MCF 10A (cell line): ENCODE data around the gene ANGEL1. TPM values are rescaled to one million over a fixed set of nuclear protein-coding genes. Genes with fewer than 3 reads are reported as not detected.

Experiments used
- BruUV-seq: library from RNA; stranded (reverse); fragments of 400-500 nt; replicated peaks from 2 replicates; lab custom pipeline; 2021; lab: Mats Ljungman, UMichigan
- CTCF ChIA-PET: fragments of 300-600 bp; sonication (Branson Sonifier 250); formaldehyde crosslinking; extraction: SDS; loops from one replicate; lab custom pipeline; 2021; ENCODE audit warnings: antibody characterized with exemption, inconsistent platforms; lab: Yijun Ruan, JAX
- POLR2A ChIA-PET: fragments of 300-600, 350-650 bp; sonication (Branson Sonifier 250); formaldehyde crosslinking; extraction: SDS; loops from one replicate; lab custom pipeline; 2020; ENCODE audit warnings: antibody characterized with exemption, inconsistent platforms; lab: Yijun Ruan, JAX
- DNase-seq: peaks from one replicate; pipeline ENCODE4 v3.0.0-alpha.2; 2018; ENCODE audit not compliant: unreplicated experiment
- H3K27ac Mint-ChIP-seq: one replicate; pipeline ENCODE4 v1.8.0; 2022; ENCODE audit warnings: mild to moderate bottlenecking, low read depth, mixed read lengths; ENCODE audit not compliant: unreplicated experiment
- H3K27me3 Mint-ChIP-seq: one replicate; pipeline ENCODE4 v1.8.0; 2022; ENCODE audit warnings: mixed read lengths; ENCODE audit not compliant: insufficient read depth, unreplicated experiment
- H3K36me3 Mint-ChIP-seq: one replicate; pipeline ENCODE4 v1.8.0; 2022; ENCODE audit warnings: mild to moderate bottlenecking, moderate library complexity, mixed read lengths; ENCODE audit not compliant: insufficient read depth, unreplicated experiment
- H3K4me1 Mint-ChIP-seq: one replicate; pipeline ENCODE4 v1.8.0; 2022; ENCODE audit warnings: mixed read lengths; ENCODE audit not compliant: insufficient read depth, unreplicated experiment
- H3K4me3 Mint-ChIP-seq: one replicate; pipeline ENCODE4 v1.8.0; 2022; ENCODE audit warnings: mild to moderate bottlenecking, moderate library complexity, mixed read lengths; ENCODE audit not compliant: unreplicated experiment
- H3K9me3 Mint-ChIP-seq: one replicate; pipeline ENCODE4 v1.8.0; 2022; ENCODE audit warnings: mixed read lengths; ENCODE audit not compliant: unreplicated experiment
- intact Hi-C: fragments of 100-400 bp; cut with micrococcal nuclease; formaldehyde crosslinking; loops from 2 replicates; pipeline ENCODE4 v1.14.1; 2022
- total RNA-seq: library from RNA; stranded (reverse); gene quantifications from 2 replicates; pipeline ENCODE4 v1.2.3, GENCODE V29; 2022
- TF ChIP-seq, protein P1 (sequence below): fragments of 200-600 bp; IDR thresholded peaks from one replicate; pipeline ENCODE4 v1.8.0; 2022; ENCODE audit warnings: antibody characterized with exemption, mild to moderate bottlenecking; ENCODE audit not compliant: unreplicated experiment

Gene ANGEL1
- total RNA-seq, 1 experiment from 2014 or later, result 21.3 TPM

DNA sequence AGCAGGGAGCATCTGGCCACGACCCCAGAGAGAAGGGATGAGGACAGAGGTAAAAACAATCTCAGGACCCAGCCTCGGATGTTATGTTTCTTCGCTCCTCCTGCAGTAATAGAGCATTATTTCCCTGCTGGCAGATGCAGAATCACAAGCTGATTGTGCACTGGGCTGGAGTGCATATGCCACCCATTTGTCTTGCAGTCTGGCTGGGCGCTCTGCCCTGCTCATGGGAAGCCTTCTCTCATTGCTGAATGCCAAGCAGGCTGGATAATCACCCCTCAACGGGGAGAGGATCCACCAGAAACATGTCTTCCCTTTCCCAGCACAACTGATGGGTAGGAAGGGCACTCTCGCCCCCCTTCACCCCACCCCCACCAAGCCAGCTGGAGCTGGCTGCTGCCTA lies 59.9 kb downstream of the ANGEL1 start:
- intact Hi-C loops, result no loop called here
- TF ChIP-seq, protein P1, sequence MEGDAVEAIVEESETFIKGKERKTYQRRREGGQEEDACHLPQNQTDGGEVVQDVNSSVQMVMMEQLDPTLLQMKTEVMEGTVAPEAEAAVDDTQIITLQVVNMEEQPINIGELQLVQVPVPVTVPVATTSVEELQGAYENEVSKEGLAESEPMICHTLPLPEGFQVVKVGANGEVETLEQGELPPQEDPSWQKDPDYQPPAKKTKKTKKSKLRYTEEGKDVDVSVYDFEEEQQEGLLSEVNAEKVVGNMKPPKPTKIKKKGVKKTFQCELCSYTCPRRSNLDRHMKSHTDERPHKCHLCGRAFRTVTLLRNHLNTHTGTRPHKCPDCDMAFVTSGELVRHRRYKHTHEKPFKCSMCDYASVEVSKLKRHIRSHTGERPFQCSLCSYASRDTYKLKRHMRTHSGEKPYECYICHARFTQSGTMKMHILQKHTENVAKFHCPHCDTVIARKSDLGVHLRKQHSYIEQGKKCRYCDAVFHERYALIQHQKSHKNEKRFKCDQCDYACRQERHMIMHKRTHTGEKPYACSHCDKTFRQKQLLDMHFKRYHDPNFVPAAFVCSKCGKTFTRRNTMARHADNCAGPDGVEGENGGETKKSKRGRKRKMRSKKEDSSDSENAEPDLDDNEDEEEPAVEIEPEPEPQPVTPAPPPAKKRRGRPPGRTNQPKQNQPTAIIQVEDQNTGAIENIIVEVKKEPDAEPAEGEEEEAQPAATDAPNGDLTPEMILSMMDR, result no peak
- Mint-ChIP-seq H3K4me1 (no peaks in the 10 kb centered on the region), H3K9me3 (no peaks in the 10 kb centered on the region), H3K27me3 (peaks cover 46% of the 10 kb centered on the region), H3K36me3 (no peaks in the 10 kb centered on the region), H3K27ac (no peak overlapping the region), H3K4me3 (no peak overlapping the region)
- BruUV-seq, result no TSS peak
- ChIA-PET POLR2A (no interaction called here), CTCF (interaction anchor here (0.6 kb wide), 1 partner anchor 221 kb away, joined by 3 read pairs; no protein-coding TSS in a partner anchor)
- DNase-seq, result no peak

DNA sequence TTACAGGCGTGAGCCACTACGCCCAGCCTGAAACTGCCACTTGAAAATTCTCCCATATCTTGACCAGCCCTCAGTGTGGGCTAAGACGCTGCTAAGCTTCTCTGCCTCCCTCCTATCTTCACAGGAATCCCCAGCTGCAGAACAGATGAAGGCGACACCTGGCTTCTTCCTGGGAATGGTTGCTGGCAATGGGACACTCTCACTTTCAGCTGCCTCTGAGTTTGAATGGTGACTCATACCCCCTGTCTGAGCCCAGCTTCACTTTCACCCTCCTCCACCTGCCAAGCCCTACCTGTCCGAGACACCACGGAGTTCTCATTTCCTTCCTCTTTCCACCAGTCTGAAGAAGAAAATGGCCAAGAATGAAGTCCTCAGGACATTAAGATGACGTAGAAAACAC lies 69.7 kb downstream of the ANGEL1 start:
- TF ChIP-seq, protein P1, result no peak
- DNase-seq, result peak; percentile 54
- POLR2A ChIA-PET, result interaction anchor here (0.5 kb wide), 1 partner anchor 1082 kb away, joined by 3 read pairs; the partner anchor contains the start of gene ERG28
- Mint-ChIP-seq H3K4me3 (no peak overlapping the region), H3K36me3 (no peaks in the 10 kb centered on the region), H3K27me3 (peaks cover 54% of the 10 kb centered on the region), H3K4me1 (no peaks in the 10 kb centered on the region), H3K27ac (no peak overlapping the region), H3K9me3 (peaks cover 7% of the 10 kb centered on the region)
- intact Hi-C loops, result no loop called here
- BruUV-seq, result no TSS peak
- CTCF ChIA-PET, result interaction anchor here (0.6 to 1.4 kb wide), 3 partner anchors 33 to 585 kb away, joined by 3 read pairs; no protein-coding TSS in a partner anchor

DNA sequence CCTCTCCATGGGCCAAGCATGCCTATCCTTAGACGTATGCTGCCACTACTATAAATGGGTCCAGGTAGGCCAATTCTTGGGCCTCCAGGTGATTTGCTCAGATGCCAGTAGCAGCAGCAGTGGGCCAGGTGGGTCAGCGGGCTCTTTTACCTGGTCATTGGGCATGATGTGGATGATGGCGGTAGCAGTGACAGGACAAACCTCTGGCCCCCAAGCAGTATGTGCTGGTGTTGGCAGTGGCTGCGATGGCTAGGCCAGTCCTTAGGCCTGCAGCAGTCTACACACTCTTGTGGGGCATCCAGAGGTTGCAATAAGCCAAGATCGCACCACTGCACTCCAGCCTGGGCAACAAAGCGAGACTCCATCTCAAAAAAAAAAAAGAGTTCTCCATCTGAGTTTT lies 70.5 kb downstream of the ANGEL1 start:
- H3K9me3 Mint-ChIP-seq, result peaks cover 7% of the 10 kb centered on the region
- TF ChIP-seq, protein P1, result no peak
- peaks cover 54% of the 10 kb centered on the region for H3K27me3 Mint-ChIP-seq
- no peaks in the 10 kb centered on the region for H3K36me3 Mint-ChIP-seq
- ChIA-PET POLR2A (no interaction called here), CTCF (no interaction called here)
- H3K4me3 Mint-ChIP-seq, result no peak overlapping the region
- no peak for DNase-seq
- no TSS peak for BruUV-seq
- intact Hi-C loops, result no loop called here
- no peak overlapping the region for H3K27ac Mint-ChIP-seq
- H3K4me1 Mint-ChIP-seq, result no peaks in the 10 kb centered on the region

DNA sequence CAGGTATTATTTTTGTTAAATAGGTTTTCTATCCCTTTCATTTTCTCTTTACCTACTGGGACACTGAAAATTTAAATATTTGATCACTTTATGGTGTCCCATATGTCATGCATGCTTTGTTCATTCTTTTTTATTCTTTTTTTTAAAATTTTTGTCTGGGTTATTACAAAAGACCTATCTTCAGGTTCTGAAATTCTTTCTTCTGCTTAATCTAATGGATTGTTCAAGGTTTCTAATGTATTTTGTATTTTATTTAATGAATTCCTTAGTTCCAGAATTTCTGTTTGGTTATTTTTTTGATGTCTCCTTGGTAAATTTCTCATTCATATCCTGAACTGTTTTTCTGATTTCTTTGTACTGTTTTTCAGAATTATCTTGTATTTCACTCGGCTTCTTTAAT lies 71.6 kb downstream of the ANGEL1 start:
- TF ChIP-seq, protein P1, result no peak
- Mint-ChIP-seq H3K4me3 (no peak overlapping the region), H3K36me3 (no peaks in the 10 kb centered on the region), H3K4me1 (no peaks in the 10 kb centered on the region), H3K27me3 (peaks cover 55% of the 10 kb centered on the region), H3K9me3 (peaks cover 7% of the 10 kb centered on the region), H3K27ac (no peak overlapping the region)
- no peak for DNase-seq
- POLR2A ChIA-PET, result no interaction called here
- CTCF ChIA-PET, result no interaction called here
- intact Hi-C loops, result no loop called here
- no TSS peak for BruUV-seq

Other genes with a start within 250 kb of the ANGEL1 start
- gene VASH1, start 51.4 kb downstream of the ANGEL1 start, total RNA-seq, result 0.35 and 0.54 TPM in 2 replicates
- gene LRRC74A, start 13.5 kb upstream of the ANGEL1 start, total RNA-seq, result not detected in 2 replicates
- 22.1 and 26.0 TPM in 2 replicates for gene IRF2BPL, start 215.8 kb upstream of the ANGEL1 start, total RNA-seq